Measurements from ENCODE around the gene MRGPRD. TPM values are rescaled to one million over a fixed set of nuclear protein-coding genes. Genes with fewer than 3 reads are reported as not detected.

Gene MRGPRD
- total RNA-seq, 2 donors from 2014 or later: not detected

- ATAC-seq (replicated peaks in 1 of 2) (no peak), DNase-seq (no peak)
- H3K4me1 Mint-ChIP-seq (ENCODE audit: low read depth): peaks cover 14% of the 10 kb centered on the region
- H3K4me3 Mint-ChIP-seq: peak overlapping the region in 1 of 2 donors; percentile 20
- no peak overlapping the region for H3K27ac Mint-ChIP-seq
- H3K27me3 Mint-ChIP-seq (ENCODE audit: low read depth): no peaks in the 10 kb centered on the region
- peaks cover 0 to 4% of the 10 kb centered on the region in 2 donors for H3K36me3 Mint-ChIP-seq (ENCODE audit: insufficient read depth in 2 of 2)
- no peaks in the 10 kb centered on the region for H3K9me3 Mint-ChIP-seq
These were observed 17.0 kb downstream of the MRGPRD start for GRCh38 chr11:68963779-68964178.

- H3K27ac Mint-ChIP-seq: peak overlapping the region; percentile 21
- DNase-seq (peak; percentile 11 to 12), ATAC-seq (replicated peaks in 1 of 2) (peak; percentile 40 to 74)
- H3K4me1 Mint-ChIP-seq (ENCODE audit: low read depth): peaks cover 14% of the 10 kb centered on the region
- H3K9me3 Mint-ChIP-seq: no peaks in the 10 kb centered on the region
- H3K4me3 Mint-ChIP-seq: peak overlapping the region; percentile 17 to 53
- no peaks in the 10 kb centered on the region for H3K27me3 Mint-ChIP-seq (ENCODE audit: low read depth)
- peaks cover 0 to 4% of the 10 kb centered on the region in 2 donors for H3K36me3 Mint-ChIP-seq (ENCODE audit: insufficient read depth in 2 of 2)
These were observed 18.1 kb downstream of the MRGPRD start for GRCh38 chr11:68962527-68963250.

- DNase-seq (no peak), ATAC-seq (replicated peaks in 1 of 2) (no peak)
- no peak overlapping the region for H3K27ac Mint-ChIP-seq
- H3K9me3 Mint-ChIP-seq: no peaks in the 10 kb centered on the region
- H3K4me1 Mint-ChIP-seq (ENCODE audit: low read depth): peaks cover 14% of the 10 kb centered on the region
- no peak overlapping the region for H3K4me3 Mint-ChIP-seq
- peaks cover 0 to 4% of the 10 kb centered on the region in 2 donors for H3K36me3 Mint-ChIP-seq (ENCODE audit: insufficient read depth in 2 of 2)
- peaks cover 7% of the 10 kb centered on the region for H3K27me3 Mint-ChIP-seq (ENCODE audit: low read depth)
These were observed 19.5 kb downstream of the MRGPRD start for GRCh38 chr11:68961245-68961644.

- no peak for ATAC-seq (replicated peaks in 1 of 2)
- peaks cover 7% of the 10 kb centered on the region for H3K27me3 Mint-ChIP-seq (ENCODE audit: low read depth)
- H3K4me3 Mint-ChIP-seq: no peak overlapping the region
- H3K4me1 Mint-ChIP-seq (ENCODE audit: low read depth): peaks cover 10% of the 10 kb centered on the region
- DNase-seq: no peak
- H3K9me3 Mint-ChIP-seq: no peaks in the 10 kb centered on the region
- peaks cover 0 to 4% of the 10 kb centered on the region in 2 donors for H3K36me3 Mint-ChIP-seq (ENCODE audit: insufficient read depth in 2 of 2)
- no peak overlapping the region for H3K27ac Mint-ChIP-seq
These were observed 20.3 kb downstream of the MRGPRD start for GRCh38 chr11:68960294-68961071.

GRCh38 chr11:68959465-68960293 lies 21.1 kb downstream of the MRGPRD start:
- H3K9me3 Mint-ChIP-seq: no peaks in the 10 kb centered on the region
- H3K36me3 Mint-ChIP-seq (ENCODE audit: insufficient read depth in 2 of 2): peaks cover 0 to 4% of the 10 kb centered on the region in 2 donors
- H3K27me3 Mint-ChIP-seq (ENCODE audit: low read depth): peaks cover 7% of the 10 kb centered on the region
- ATAC-seq (replicated peaks in 1 of 2) (peak in 1 of 2 donors; percentile 16), DNase-seq (no peak)
- H3K27ac Mint-ChIP-seq: no peak overlapping the region
- H3K4me3 Mint-ChIP-seq: no peak overlapping the region
- H3K4me1 Mint-ChIP-seq (ENCODE audit: low read depth): peaks cover 10% of the 10 kb centered on the region

- DNase-seq (no peak), ATAC-seq (replicated peaks in 1 of 2) (no peak)
- Mint-ChIP-seq H3K4me1 (ENCODE audit: low read depth) (peaks cover 9% of the 10 kb centered on the region), H3K27ac (no peak overlapping the region), H3K36me3 (ENCODE audit: insufficient read depth in 2 of 2) (no peaks in the 10 kb centered on the region), H3K27me3 (ENCODE audit: low read depth) (peaks cover 7% of the 10 kb centered on the region), H3K9me3 (no peaks in the 10 kb centered on the region), H3K4me3 (no peak overlapping the region)
These were observed 22.6 kb downstream of the MRGPRD start for GRCh38 chr11:68958211-68958610.

GRCh38 chr11:68956547-68957254 lies 24.1 kb downstream of the MRGPRD start:
- no peaks in the 10 kb centered on the region for H3K9me3 Mint-ChIP-seq
- H3K4me3 Mint-ChIP-seq: no peak overlapping the region
- peaks cover 7% of the 10 kb centered on the region for H3K27me3 Mint-ChIP-seq (ENCODE audit: low read depth)
- no peaks in the 10 kb centered on the region for H3K4me1 Mint-ChIP-seq (ENCODE audit: low read depth)
- ATAC-seq (replicated peaks in 1 of 2) (no peak), DNase-seq (no peak)
- H3K27ac Mint-ChIP-seq: no peak overlapping the region
- no peaks in the 10 kb centered on the region for H3K36me3 Mint-ChIP-seq (ENCODE audit: insufficient read depth in 2 of 2)

GRCh38 chr11:68956142-68956541 lies 24.6 kb downstream of the MRGPRD start:
- peak; percentile 39 to 52 for DNase-seq
- no peak overlapping the region for H3K4me3 Mint-ChIP-seq
- no peak overlapping the region for H3K27ac Mint-ChIP-seq
- ATAC-seq (replicated peaks in 1 of 2): peak; percentile 55 to 60
- peaks cover 7% of the 10 kb centered on the region for H3K27me3 Mint-ChIP-seq (ENCODE audit: low read depth)
- H3K9me3 Mint-ChIP-seq: no peaks in the 10 kb centered on the region
- no peaks in the 10 kb centered on the region for H3K36me3 Mint-ChIP-seq (ENCODE audit: insufficient read depth in 2 of 2)
- H3K4me1 Mint-ChIP-seq (ENCODE audit: low read depth): no peaks in the 10 kb centered on the region

GRCh38 chr11:68955607-68955958 lies 25.2 kb downstream of the MRGPRD start:
- no peaks in the 10 kb centered on the region for H3K36me3 Mint-ChIP-seq (ENCODE audit: insufficient read depth in 2 of 2)
- no peaks in the 10 kb centered on the region for H3K9me3 Mint-ChIP-seq
- no peak overlapping the region for H3K4me3 Mint-ChIP-seq
- ATAC-seq (replicated peaks in 1 of 2): no peak
- no peak overlapping the region for H3K27ac Mint-ChIP-seq
- H3K4me1 Mint-ChIP-seq (ENCODE audit: low read depth): no peaks in the 10 kb centered on the region
- peaks cover 7% of the 10 kb centered on the region for H3K27me3 Mint-ChIP-seq (ENCODE audit: low read depth)
- DNase-seq: no peak

GRCh38 chr11:68954836-68955606 lies 25.8 kb downstream of the MRGPRD start:
- Mint-ChIP-seq H3K27ac (no peak overlapping the region), H3K4me1 (ENCODE audit: low read depth) (no peaks in the 10 kb centered on the region), H3K9me3 (no peaks in the 10 kb centered on the region), H3K4me3 (no peak overlapping the region), H3K36me3 (ENCODE audit: insufficient read depth in 2 of 2) (no peaks in the 10 kb centered on the region), H3K27me3 (ENCODE audit: low read depth) (peaks cover 7% of the 10 kb centered on the region)
- no peak for ATAC-seq (replicated peaks in 1 of 2)
- DNase-seq: no peak

GRCh38 chr11:68950762-68951161 lies 30.0 kb downstream of the MRGPRD start:
- H3K4me1 Mint-ChIP-seq (ENCODE audit: low read depth): no peaks in the 10 kb centered on the region
- no peaks in the 10 kb centered on the region for H3K36me3 Mint-ChIP-seq (ENCODE audit: insufficient read depth in 2 of 2)
- no peaks in the 10 kb centered on the region for H3K9me3 Mint-ChIP-seq
- ATAC-seq (replicated peaks in 1 of 2) (no peak), DNase-seq (no peak)
- H3K27me3 Mint-ChIP-seq (ENCODE audit: low read depth): no peaks in the 10 kb centered on the region
- H3K27ac Mint-ChIP-seq: no peak overlapping the region
- no peak overlapping the region for H3K4me3 Mint-ChIP-seq

GRCh38 chr11:68950270-68950669 lies 30.5 kb downstream of the MRGPRD start:
- Mint-ChIP-seq H3K4me3 (no peak overlapping the region), H3K27me3 (ENCODE audit: low read depth) (no peaks in the 10 kb centered on the region), H3K36me3 (ENCODE audit: insufficient read depth in 2 of 2) (no peaks in the 10 kb centered on the region), H3K9me3 (no peaks in the 10 kb centered on the region), H3K27ac (no peak overlapping the region), H3K4me1 (ENCODE audit: low read depth) (no peaks in the 10 kb centered on the region)
- DNase-seq: no peak
- ATAC-seq (replicated peaks in 1 of 2): peak in 1 of 2 donors; percentile 13
